ENCODE measurements around the gene MYRF.

Gene MYRF

DNA sequence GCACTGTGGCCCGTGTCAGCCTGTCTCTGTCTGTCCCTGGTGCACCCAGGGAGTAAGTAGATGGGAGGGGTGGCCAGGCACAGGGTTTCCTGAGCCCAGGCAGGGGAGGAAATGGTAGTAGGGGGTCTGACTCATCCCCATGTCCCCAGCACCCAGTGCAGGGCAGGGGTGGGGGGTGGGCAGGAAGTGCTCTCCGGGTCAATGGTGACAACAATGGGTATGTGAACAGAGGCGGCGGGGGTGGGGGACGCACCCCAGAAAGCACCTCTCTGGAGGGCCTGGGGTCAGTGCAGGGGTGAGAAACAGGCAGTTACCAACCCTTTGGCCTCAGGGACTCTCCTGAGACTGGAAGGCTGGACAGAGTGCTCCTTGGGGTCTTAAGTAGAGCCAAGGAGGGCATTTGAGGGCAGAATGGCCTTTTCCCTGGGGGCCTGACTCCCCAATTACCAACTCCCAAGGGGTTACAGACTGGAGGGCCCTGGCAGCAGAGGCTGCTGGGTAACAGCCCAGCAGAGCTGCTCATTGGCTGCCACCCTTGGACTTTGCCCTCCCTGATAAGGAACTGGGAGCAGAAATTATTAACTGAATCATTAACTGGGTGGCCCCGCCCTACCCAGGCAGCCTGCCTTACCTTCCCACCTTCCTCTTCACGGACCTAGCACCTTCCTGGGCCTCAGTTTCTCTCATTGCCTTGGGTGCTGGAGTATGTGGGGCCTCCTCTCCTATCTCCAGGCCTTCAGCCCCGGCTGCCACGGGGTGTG lies 4.2 kb downstream of the MYRF start:
- no peak for DNase-seq (ENCODE audit: insufficient read length, low spot score)
- no peak for FAIRE-seq
- TF ChIP-seq, protein P1, sequence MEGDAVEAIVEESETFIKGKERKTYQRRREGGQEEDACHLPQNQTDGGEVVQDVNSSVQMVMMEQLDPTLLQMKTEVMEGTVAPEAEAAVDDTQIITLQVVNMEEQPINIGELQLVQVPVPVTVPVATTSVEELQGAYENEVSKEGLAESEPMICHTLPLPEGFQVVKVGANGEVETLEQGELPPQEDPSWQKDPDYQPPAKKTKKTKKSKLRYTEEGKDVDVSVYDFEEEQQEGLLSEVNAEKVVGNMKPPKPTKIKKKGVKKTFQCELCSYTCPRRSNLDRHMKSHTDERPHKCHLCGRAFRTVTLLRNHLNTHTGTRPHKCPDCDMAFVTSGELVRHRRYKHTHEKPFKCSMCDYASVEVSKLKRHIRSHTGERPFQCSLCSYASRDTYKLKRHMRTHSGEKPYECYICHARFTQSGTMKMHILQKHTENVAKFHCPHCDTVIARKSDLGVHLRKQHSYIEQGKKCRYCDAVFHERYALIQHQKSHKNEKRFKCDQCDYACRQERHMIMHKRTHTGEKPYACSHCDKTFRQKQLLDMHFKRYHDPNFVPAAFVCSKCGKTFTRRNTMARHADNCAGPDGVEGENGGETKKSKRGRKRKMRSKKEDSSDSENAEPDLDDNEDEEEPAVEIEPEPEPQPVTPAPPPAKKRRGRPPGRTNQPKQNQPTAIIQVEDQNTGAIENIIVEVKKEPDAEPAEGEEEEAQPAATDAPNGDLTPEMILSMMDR (IDR thresholded peaks at IDR 0.05; ENCODE audit: insufficient read depth, missing control alignments): no peak

- TF ChIP-seq, protein P1 (IDR thresholded peaks at IDR 0.05; ENCODE audit: insufficient read depth, missing control alignments): no peak
- DNase-seq (ENCODE audit: insufficient read length, low spot score) (no peak), FAIRE-seq (no peak)
Measured at GRCh38 chr11:61757213-61757862, 4.9 kb downstream of the MYRF start.

- no peak for FAIRE-seq
- TF ChIP-seq, protein P1 (IDR thresholded peaks at IDR 0.05; ENCODE audit: insufficient read depth, missing control alignments): no peak
Measured at GRCh38 chr11:61760946-61761345, 8.5 kb downstream of the MYRF start.

DNA sequence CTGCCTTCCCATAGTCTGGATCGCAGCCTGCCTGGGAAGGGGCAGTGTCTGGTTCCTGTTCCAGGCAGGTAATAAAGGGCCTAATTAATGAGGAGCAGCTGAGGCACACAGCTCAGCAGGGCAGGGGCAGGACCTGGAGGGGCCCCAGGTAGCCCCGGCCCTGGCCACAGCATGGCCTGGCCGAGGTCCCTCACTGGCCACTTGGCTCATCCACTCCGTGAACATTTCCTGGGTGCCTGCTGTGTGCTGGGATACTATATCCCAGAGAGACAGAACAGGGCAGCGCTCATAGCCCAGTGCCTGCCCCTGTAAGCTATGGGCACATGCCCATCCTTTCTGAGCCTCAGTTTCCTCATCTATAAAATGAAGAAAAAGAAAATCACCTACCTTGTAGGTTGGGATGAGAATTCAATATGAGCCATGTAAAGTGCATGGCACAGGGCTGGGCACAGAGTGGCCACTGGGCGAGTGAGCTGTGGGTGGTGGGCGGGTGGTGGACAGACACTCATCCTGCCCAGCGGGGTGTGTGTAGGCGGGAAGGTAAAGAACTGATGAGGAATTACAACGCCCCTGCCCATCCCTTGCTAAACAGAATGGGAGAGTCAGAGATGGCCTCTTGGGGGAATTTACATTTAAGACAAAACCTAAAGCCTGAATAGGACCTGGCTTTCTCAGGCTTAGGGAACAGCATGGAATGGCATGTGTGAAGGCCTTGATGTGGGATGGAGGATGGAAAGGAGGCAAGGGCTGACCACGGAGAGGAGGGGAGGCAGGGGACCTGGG lies 9.2 kb downstream of the MYRF start:
- DNase-seq (ENCODE audit: insufficient read length, low spot score) (no peak), FAIRE-seq (no peak)
- TF ChIP-seq, protein P1 (IDR thresholded peaks at IDR 0.05; ENCODE audit: insufficient read depth, missing control alignments): no peak

More at GRCh38 chr11:61760946-61761345, 8.5 kb downstream of the MYRF start:
- no peak for DNase-seq (ENCODE audit: insufficient read length, low spot score)

- TF ChIP-seq, protein P1 (IDR thresholded peaks at IDR 0.05; ENCODE audit: insufficient read depth, missing control alignments): no peak
- DNase-seq (ENCODE audit: insufficient read length, low spot score): no peak
- no peak for FAIRE-seq
Measured at GRCh38 chr11:61762223-61762615, 9.8 kb downstream of the MYRF start.

DNA sequence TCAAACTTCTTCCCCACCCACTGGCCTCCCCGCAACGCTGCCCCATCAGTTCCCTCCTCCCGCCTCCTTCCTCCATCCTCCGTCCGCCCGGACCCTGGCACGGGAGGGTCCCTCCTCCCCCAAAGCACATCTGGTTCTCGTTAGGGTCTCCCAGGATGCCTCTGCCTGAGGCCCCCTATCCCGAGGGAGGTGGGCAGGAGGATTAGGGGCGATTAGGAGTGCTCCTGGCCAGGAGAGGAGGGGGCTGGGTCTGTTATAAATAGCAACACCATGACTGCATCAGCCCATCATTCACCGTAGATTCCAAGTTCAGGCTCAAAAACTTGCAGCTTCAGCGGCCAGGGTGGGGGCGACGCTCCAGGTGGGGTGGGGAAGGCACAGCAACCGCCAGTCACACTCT lies 10.4 kb downstream of the MYRF start:
- DNase-seq (ENCODE audit: insufficient read length, low spot score) (no peak), FAIRE-seq (no peak)
- TF ChIP-seq, protein P1 (IDR thresholded peaks at IDR 0.05; ENCODE audit: insufficient read depth, missing control alignments): no peak

Data from D721Med (cell line).